ENCODE data around the gene DDA1.
"Not testable (repeated sequence)": the region's sequence is repeated elsewhere in the genome, so short reads cannot be mapped to it uniquely, and the experiment has no call there.

Gene DDA1

DNA sequence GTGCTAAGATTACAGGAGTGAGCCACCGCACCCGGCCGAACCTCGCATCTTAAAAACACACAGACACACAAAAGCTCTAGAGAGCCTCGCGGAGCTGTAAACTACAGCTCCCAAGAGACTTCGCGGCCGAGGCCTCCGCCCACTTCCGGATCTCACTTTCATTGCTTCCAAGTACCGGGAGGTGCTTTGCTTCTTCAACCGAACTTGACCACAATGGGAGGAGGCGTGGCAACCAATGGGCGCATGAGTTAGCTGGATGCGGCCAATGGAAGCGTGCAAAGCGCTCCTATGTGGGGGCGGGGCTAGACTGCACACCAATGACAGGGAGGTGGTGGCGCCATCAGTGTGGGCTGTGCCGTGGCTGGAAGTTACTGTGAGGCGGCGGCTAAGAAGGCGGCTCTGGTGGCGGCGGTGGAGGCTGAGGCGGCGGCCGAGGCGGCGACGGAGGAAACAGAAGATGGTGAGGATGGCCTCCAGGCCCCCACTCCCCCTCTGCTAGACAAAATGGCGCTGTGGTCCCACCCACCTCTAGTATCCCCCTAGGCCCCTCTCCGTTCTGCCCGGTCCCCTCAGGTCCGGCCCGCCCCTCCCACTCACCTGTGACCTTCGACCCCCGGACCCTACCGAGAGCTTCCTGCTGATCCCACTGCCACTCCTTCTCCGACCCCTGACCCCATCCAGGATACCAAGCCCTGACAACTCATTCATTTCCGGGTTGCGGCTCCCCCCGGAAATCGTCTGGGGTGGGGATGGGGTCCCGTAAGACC, at the start of gene DDA1:
DDA1 (plus strand) TSS at position 366 of the 767 bp plus-strand sequence; CDS start at position 458, 92 bp downstream.
- DNase-seq, result peak; percentile 99

DNA sequence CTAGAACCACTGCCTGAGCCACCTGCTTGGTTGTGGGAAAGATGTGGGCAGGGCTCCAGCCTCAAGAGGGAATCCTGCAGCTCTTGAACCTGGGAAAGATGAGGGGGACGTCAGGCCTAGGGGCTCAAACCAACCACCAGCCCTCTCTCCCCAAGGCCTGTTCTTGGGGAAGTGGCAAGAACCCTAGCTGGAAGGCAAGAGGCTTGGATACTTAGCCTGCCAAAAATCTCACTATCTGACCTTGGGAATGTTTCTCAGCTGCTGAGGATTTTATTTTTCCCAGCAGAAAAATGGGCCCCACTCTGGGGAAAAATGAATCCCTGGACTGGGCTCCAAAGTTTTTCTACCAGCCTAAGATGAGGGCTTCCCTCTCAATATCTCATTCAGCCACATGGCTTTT, 49.4 kb upstream of the DDA1 start:
- no peak for DNase-seq

DNA sequence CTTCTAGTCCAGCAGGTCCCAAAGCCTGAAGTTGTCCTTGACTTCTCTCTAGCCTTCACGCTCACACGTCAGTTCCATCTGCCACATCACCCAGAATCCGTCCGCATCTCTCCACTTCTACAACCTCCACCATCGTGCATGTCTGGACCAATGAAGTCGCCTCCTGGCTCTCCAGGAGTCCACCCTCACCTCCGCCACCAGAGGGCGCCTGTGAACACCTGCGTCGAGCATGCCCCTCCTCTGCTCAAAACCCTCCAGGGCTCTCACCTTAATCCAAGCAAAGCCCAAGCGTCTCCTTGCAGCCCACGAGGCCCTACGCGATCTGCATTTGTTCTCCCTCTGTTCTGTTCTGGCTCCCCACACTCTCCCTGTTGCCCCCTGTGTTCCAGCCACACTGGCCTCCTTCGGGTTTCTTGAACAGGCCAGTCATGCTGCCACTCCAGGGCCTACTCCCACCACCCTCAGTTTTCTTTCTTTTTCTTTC, 48.5 kb upstream of the DDA1 start:
- DNase-seq, result peak; percentile 78

DNA sequence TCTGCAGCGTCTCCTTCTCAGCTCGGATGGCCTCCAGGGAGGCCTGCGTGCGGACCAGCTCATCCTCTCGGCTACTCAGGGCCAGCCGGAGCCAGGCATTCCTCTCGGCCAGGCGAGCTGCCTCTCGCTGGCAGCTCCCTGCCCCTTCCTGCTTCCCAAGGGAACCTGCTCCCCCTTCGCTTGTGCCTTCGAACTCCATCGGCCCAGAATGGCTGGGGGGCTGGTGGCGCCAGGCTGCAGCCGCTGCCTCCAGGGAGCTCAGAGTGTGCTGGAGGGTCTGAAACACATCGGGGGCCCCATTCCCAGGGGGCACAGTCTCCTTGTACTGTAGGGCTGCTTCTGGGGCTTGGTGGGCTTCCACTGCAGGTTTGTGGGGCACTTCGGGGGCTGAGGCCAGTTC, 46.8 kb upstream of the DDA1 start:
- DNase-seq, result no peak

DNA sequence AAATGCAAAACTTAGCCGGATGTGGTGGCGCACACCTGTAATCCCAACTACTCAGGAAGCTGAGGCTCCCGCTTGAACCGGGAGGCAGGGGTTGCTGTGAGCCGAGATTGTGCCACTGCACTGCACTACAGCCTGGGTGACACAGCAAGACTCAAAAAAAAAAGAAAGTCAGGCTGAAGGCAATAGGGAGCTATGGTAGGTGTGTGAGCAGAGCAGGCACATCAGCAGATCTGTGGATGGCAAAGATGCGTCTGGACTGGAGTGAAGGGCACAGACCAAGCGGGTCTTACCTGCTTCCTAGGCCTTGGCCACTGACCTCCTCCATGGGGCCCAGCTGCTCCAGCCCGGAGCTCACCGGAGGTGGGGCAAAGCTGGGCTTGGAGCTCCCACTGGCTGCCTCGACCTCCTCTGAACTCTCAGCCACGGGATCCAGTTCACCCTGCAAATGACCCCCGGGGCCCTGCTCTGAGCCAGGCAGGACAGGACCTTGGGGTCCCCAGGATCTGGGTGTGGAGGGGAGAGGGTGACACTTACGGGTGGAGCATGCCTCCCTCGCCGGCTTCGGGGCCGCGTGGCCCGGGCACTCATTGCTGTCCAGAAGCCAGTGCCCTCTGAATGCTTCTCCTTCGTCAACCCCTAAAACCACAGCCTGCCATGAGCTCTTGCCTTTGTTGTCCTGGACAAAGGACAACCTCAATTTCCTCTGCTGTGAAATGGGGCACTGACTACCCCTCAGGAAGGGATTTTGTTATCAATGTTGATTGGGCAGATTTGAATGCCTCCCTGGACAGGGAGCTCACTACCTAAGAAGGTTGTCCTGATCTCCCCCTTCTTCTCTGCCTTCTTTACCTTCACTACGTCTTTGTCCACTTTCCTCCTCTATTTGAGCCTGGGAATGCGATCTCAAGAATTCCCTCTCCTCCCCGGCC, 45.4 kb upstream of the DDA1 start:
- no peak for DNase-seq

DNA sequence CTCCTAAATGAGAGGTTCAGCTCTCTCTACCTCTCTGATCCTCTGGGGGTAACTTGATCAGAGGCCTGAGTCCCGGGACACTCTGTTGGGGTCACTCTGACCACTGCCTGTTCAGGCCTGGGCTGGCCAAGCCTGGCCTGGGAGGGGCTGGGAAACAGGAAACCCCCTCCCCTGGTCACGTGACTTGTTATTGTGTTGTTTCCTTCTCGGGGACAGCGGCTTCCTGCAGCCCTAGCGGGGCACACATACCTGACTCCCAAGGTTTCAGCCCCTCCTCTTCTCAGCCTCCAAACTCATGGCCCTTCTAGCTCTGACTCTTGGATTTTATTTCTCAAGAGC, 44.8 kb upstream of the DDA1 start, which contains the start of gene USHBP1:
USHBP1 (minus strand) TSS at position 105 of the 339 bp plus-strand sequence. CDS start 446 bp downstream, outside the sequence.
- no peak for DNase-seq

DNA sequence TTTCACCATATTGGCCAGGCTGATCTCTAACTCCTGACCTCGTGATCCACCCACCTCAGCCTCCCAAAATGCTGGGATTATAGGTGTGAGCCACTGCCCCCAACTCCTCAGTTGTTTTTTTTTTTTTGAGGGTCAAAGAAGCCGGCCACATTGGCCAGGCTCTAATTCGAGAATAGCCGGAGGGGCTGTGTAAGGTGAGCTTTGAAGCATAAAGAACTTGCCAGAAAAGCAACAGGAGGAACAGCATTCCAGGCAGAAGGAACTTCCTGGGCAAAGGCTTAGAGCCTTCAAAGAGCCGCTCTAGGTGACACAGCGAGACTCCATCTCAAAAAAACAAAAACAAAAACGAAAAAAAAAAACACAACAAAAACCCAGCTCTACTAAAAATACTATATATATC, 43.3 kb upstream of the DDA1 start:
- no peak for DNase-seq

DNA sequence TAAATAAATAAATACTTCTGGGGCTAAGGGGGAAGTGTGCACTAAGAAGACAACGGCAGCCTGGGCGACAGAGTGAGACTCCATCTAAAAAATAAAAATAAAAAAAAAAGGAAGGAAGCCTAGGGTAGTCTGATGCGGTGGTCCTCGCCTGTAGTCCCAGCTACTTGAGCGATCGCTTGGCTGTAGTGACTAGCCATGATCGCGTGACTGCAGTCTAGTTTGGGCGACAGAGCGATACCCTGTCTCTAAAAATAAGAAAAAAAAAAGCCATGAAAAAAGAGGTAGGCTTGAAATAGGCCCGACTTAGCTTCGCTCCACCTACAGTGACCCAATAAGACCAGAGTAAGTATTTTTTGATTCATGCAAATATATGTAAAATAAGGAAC, 42.8 kb upstream of the DDA1 start:
- DNase-seq, result no peak

DNA sequence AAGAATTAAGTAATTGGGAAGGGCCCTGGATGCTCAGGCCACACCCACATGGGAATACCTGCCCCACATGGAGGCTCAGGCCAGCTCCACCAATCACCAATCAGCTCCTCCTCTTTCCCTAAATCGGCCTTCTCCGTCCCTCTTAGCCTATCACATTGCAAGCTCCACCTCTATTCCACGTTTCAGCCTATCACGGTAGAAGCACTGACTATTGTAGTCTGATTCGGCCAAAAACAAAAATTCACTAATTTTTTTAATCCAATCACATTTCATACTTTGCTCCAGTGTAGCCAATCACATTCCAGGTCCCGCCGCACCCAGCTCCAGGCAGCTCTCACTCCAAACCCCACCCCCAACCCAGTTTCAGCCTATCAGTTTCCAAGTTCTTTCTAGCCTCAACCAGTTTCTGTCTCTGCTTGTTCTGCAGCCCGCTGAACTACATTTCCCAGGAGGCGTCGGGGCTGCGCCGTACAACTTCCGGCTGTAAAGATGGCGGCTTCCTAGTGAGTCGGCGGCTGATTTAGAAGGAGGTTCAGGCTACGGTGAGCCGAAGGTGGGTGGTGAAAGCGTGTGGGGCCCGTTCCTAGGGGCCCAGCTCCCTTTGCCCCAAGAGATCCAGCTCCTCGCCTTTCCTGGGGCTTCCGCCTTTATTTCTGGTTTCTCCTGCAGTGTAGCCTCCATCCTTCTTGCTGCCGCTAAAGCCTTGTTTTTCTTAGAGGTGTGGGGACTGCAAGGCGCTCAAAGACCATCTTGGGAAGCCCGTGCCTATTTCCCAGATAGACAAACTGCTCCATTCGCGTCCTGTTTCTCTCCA, 42.2 kb upstream of the DDA1 start, which contains the start of gene BABAM1:
BABAM1 (plus strand) TSS at position 469 of the 814 bp plus-strand sequence. CDS start 1,364 bp downstream, outside the sequence.
- peak; percentile 97 for DNase-seq

DNA sequence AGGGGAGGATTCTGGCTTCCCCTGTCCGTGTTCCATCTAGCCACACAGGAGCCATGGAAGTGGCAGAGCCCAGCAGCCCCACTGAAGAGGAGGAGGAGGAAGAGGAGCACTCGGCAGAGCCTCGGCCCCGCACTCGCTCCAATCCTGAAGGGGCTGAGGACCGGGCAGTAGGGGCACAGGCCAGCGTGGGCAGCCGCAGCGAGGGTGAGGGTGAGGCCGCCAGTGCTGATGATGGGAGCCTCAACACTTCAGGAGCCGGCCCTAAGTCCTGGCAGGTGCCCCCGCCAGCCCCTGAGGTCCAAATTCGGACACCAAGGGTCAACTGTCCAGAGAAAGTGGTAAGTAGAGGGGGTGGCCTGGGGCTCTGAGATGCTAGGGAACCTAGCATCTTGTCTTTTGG, 40.6 kb upstream of the DDA1 start:
- DNase-seq, result no peak

DNA sequence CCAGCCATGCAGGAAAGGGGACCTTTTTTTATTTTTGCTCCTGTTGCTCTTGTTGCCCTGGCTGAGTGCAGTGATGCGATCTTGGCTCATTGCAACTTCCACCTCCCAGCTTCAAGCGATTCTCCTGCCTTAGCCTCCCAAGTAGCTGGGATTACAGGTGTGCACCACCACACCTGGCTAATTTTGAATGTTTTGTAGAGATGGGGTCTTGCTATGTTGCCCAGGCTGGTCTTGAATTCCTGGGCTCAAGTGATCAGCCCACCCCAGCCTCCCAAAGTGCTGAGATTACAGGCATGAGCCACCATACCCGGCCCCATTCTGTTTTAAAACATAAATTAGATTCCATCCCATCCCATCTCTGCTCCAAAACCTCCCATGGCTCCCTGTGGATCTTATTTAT, 34.5 kb upstream of the DDA1 start:
- not testable (repeated sequence) for DNase-seq

DNA sequence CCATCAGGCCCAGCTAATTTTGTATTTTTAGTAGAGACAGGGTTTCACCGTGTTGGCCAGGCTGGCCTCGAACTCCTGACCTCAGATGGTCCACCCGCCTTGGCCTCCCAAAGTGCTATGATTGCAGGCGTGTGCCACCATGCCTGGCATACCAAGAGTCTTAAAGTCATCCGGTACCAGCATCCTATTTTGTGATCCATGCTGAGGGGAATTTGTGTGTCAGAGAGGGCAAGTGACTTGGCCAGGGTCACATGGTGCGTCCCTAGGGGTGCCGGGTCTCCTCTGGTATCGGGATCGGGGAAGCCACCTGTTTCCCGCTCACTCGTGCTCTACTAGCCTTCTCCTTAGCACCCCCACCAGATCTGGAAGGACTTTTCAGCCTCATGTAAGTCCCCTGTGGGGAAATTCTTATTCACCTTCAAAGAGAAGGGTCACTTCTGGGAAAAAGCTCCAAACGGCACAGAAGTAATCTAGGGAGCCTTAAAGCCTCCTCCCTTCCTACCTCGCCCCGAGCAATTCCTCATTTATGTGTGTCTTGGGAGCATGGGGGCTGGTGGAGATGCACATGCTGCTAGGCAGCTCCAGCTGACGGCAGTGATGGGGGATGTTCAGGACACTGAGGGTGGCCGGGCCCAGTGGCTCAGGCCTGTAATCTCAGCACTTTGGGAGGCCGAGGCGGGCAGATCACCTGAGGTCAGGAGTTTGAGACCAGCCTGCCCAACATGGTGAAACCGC, 33.8 kb upstream of the DDA1 start:
- DNase-seq, result no peak

DNA sequence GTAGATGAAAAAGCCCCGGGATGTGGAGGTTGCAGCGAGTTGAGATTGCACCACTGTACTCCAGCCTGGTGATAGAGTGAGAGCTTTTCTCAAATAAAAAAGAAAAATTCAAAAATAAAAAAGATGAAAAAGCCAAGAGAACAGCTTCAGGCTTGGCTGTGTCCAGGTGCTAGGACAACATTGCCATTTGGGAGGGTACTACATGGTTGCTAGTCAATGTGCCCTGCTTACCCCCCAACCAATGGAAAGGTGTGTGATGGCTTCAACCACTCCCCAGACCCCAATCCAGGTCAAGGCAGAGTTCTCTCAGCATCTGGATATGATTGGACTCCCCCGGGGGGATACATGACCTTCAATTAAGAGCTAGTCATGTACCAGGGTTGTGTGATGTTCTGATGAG, 29.9 kb upstream of the DDA1 start:
- DNase-seq, result no peak

DNA sequence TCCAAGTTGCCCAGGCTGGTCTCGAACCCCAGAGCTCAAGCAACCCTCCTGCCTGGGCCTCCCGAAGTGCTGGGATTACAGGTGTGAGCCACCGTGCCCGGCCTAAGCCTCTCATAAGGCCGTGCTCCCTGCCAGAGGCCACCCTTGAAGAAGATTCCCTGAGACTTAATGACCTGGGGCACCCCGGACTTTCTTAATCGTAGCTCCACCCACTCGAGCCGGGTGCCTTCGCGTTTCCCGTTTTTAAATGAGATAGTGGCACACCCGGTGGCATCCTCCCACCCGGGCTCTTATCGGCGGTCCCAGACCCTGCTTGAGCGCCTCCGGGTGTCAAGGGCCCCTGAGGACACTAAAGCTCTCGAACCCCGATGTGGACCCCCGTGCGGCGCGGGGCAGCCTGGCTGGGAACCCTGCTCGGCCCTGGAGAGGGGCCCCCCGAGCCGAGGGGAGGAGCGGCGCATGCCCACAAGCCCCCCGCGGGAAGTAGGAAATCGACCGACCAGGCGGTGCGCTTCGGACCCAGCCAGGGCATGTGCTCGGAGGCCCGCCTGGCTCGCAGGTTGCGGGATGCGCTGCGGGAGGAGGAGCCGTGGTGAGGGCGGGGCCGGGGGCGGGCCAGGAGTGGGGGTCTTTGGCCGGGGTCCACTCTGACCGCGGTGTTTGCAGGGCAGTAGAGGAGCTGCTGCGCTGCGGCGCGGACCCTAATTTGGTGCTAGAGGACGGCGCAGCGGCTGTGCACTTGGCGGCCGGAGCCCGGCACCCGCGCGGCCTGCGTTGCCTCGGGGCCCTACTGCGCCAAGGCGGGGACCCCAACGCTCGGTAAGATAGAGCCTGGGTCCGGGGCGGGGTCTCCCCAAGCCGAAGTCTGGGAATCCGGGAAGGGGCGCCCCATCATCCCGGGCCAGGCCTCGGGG, 27.7 kb upstream of the DDA1 start, which contains the start of gene ANKLE1:
ANKLE1 (plus strand) TSS at position 511 of the 914 bp plus-strand sequence; CDS start at position 531, 20 bp downstream.
- DNase-seq, result no peak

DNA sequence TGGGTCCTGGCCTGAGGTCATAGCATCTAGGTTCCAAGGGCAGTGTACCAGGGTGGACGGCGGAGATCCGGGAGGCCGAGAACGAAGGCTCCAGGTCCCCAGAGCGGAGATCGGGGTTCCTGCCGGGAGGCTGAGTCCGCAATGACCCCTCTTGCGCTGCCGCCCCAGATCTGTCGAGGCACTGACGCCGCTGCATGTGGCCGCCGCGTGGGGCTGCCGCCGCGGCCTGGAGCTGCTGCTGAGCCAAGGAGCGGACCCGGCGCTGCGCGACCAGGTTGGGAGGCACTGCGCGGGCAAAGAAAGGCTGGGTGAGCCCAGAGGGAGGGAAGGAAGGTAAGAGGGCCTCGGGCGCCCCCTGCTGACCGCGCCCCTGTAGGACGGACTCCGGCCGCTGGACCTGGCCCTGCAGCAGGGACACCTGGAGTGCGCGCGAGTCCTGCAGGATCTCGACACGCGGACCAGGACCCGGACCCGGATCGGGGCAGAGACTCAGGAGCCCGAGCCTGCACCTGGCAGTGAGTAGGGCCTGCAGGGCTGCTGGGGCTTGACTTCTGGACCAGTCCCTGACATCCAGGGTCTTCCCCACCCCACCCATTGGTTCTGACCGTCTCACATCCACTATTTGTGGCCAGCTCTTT, 26.8 kb upstream of the DDA1 start:
- DNase-seq, result peak; percentile 87

DNA sequence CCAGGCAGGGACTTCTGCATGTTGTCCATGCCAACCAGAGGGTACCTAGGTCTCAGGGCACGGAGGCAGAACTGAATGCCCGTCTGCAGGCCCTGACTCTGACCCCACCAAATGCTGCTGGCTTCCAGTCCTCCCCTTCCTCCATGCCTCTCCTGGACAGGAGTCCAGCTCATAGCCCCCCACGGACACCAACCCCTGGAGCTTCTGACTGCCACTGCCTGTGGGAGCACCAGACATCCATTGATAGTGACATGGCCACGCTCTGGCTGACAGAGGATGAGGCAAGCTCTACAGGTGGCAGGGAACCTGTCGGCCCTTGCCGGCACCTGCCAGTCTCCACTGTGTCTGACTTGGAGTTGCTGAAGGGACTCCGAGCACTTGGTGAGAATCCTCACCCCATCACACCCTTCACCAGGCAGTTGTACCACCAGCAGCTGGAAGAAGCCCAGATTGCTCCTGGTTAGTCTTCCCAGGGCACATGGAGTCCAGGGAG, 25.8 kb upstream of the DDA1 start:
- DNase-seq, result no peak

DNA sequence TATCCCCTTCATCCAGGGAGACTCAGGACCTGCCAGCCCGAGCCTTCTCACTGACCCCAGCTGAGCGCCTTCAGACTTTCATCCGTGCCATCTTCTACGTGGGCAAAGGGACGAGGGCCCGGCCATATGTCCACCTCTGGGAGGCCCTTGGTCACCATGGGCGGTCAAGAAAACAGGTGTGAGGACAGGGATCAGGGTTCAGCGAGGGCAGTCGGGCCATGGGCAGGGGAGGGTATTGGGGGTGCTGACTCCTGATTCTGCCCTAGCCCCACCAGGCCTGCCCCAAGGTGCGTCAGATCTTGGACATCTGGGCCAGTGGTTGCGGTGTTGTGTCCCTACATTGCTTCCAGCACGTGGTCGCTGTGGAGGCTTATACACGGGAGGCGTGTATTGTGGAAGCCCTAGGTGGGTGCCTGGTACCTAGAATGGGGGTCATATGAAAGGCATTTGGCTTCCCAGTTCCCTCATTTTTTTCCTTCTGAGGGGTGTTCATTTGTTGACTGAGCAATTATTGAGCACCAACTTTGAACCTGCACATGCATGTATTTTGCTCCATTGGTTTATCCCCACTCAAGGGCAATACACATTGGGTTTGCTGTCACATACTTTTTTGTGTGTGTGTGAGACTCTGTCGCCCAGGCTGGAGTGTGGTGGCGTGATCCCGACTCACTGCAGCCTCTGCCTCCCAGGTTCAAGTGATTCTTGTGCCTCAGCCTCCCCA, 23.8 kb upstream of the DDA1 start:
- DNase-seq, result no peak

DNA sequence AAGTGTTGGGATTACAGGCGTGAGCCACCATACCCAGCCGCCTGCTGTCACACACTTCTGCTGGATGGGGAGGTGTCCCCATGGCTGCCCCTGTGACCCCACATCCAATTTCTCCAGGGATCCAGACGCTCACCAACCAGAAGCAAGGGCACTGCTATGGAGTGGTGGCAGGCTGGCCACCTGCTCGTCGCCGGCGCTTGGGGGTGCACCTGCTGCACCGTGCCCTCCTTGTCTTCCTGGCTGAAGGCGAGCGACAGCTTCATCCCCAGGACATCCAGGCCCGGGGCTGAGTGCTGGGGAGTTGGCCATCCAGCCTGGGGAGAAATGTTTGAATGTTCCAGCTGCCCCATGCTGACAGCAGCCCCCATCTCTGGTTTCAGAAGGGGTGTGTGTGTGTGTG, 23.1 kb upstream of the DDA1 start:
- no peak for DNase-seq

DNA sequence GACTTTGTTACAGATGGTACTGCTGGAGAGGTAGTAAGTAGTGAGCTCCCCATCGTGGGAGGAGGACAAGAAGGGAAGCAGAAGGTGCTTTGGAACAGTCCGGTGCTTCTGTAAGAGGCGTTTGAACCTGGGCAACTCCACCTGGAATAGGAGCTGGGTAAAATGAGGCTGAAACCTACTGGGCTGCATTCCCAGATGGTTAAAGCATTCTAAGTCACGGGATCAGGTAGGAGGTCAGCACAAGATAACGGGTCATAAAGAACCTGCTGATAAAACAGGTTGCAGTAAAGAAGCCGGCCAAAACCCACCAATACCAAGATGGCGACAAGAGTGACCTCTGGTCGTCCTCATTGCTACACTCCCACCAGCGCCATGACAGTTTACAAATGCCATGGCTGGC, 22.6 kb upstream of the DDA1 start:
- no peak for DNase-seq
